Central memory CD4-positive, alpha-beta T cell (primary cell): Measurements from ENCODE around the gene CEACAM18.
"Not testable (repeated sequence)": the region's sequence is repeated elsewhere in the genome, so short reads cannot be mapped to it uniquely, and the experiment has no call there.

Experiments
- DNase-seq: peaks from one replicate; pipeline ENCODE4 v3.0.0; 2022
- total RNA-seq, 3 experiments: gene quantifications; one replicate each; lab custom pipeline; 2026; lab: John Stamatoyannopoulos, UW

CEACAM18 gene
- total RNA-seq, result 0 reads per million in 3 experiments

GRCh38 chr19:51478381-51479234 is at the start of gene CEACAM18:
Gene CEACAM18, plus strand, starts transcription at chr19:51478539.
- no peak for DNase-seq

- no peak for DNase-seq
Measured at GRCh38 chr19:51430221-51430620, 48.1 kb upstream of the CEACAM18 start.

GRCh38 chr19:51431124-51431523 is 47.2 kb upstream of the CEACAM18 start:
- no peak for DNase-seq

DNA sequence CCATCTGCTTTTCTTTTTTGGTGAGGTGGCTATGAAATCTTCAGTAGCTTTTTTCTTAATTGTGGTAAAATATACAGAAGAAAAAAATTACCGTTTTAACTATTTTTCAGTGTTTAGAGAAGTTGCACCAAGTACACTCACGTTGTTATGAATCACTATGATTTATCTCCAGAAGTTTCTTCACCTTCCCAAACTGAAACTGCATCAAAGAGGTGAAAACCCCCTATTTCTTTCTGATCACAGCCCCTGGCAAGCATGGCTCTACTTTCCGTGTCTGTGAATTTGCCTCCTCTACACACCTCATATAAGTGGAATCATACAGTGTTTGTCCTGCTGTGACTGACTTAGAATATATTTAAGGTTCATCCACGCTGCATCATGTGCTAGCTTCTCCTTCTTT is 45.3 kb upstream of the CEACAM18 start:
- no peak for DNase-seq

DNA sequence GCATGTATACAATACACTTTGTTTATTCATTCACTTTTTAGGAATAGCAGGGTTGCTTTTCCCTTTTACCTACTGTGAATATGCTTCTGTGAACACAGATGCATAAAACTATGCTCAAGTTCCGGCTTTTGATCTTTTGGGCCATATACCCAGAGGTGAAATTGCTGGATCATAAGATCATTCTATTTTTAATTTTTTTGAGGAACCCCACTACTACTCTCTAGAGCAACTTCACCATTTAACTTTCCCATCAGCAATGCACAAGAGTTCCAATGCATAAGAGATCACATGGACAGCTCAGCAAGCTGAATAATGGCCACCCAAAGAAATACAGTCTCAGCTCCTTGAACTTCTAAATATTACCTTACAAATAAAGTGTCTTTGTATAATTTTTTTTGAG is 43.9 kb upstream of the CEACAM18 start:
- DNase-seq, result no peak

DNA sequence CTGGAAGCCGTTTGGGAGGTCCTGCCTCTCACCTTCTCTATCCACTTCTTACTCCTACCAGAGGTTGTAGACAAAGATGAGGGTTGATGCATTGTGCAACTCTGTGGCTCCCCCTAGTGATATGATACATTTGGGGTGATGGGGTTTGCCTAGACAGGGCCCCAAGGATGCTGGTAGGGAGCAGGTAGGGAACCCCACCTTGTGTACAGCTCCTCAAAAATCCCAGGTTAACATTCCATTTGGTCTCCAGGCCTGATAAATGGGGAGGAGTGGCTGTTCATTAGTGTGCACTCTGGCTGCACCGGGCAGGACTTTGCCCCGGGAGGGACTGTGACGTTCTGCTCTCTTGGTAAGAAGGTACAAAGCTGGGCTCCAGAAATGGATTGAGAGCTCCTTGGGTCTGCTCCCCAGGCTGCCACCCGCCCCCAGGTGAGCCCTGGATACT is 39.3 kb upstream of the CEACAM18 start:
- DNase-seq, result peak; percentile 27

- DNase-seq, result no peak
Measured at GRCh38 chr19:51440052-51440451, 38.3 kb upstream of the CEACAM18 start.

DNA sequence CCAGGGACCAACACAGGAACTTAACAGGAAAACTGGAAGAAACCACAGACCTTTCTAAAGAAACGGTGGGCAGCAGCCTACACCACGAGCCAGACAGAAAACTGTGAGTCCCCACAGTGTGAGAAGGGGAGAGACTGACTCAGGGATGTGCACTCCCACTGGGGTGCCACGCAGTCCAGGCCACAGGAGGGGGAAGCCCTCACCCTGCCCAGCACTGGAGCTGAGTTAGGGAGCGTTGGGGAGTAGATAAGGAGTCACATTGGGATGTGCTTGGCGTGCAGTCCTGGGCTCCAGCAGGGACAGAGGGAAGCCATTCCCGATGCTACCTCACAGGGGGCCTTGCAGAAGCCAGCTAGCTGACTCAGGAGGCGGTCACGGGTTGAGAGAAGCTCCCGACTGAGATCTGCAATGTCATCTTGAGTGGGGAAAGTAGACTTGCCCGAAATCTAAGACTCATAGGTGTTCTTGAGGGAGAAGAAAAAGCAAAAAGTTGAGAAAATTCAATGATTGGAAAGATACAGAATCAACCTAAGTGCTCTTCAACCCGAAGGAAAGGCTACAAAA is 37.4 kb upstream of the CEACAM18 start:
- no peak for DNase-seq

GRCh38 chr19:51441410-51442390 is 36.6 kb upstream of the CEACAM18 start:
- peak; percentile 87 for DNase-seq

GRCh38 chr19:51447510-51447909 is 30.8 kb upstream of the CEACAM18 start:
- not testable (repeated sequence) for DNase-seq

DNA sequence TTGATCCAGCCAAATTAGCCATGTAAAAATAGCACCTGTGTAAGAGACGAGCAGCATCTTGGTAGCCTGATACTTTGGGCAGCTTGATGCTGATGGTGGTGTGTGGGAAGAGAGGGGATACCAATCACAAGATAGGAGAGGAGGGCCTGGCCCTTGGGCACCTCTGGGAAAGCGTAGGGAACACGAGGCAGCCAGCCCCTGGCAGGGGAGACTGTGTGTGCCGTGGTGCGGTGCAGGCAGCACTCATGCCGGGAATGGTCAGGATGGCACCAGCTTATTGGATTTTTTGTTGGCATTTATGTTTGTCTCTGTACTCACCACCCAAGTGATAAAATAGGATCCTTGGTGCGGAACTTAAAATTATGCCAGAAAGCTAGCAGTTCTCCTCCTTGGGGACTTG is 30.3 kb upstream of the CEACAM18 start:
- no peak for DNase-seq

DNA sequence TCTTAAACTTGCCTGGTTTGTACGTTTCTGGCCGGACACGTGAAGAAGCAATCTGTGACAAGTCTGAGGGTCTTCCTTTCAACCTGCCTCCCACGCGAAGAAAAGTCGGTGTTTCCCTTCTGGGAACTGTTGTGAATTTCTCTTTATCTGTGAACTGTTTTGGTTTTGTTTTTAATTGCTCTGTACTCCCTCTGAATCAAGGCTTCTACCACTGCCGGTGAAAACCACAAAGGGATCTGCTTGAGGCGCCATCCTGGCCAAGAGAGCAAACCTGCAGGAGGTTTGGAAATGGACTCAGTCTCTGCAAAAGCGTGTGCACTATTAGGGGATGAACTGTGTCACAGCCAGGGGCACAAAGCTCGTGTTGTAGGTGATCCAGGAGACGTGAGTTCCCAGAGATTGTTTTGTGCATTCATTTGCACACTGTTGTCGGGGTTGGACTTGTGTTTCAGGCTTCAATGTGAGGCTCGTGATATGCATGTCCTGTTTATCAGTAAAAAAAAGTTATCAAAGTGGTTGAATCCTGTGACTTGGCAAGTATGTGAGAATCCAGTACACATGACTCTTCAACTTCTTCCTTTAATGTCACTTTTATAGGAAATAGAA is 29.8 kb upstream of the CEACAM18 start:
- no peak for DNase-seq

GRCh38 chr19:51450730-51451307 is 27.5 kb upstream of the CEACAM18 start:
- no peak for DNase-seq

GRCh38 chr19:51456541-51457290 is 21.6 kb upstream of the CEACAM18 start:
- DNase-seq, result no peak

- DNase-seq, result no peak
Measured at GRCh38 chr19:51457351-51458013, 20.9 kb upstream of the CEACAM18 start.

GRCh38 chr19:51458051-51458645 is 20.2 kb upstream of the CEACAM18 start, which contains the start of gene SIGLEC8:
Gene SIGLEC8, minus strand, starts transcription at chr19:51458454. Its CDS starts 67 bp downstream, at chr19:51458387.
- no peak for DNase-seq

- no peak for DNase-seq
Measured at GRCh38 chr19:51458899-51459505, 19.3 kb upstream of the CEACAM18 start.

GRCh38 chr19:51460164-51460992 is 18.0 kb upstream of the CEACAM18 start:
- DNase-seq, result no peak

- no peak for DNase-seq
Measured at GRCh38 chr19:51461723-51462161, 16.6 kb upstream of the CEACAM18 start.
